Retina (tissue), 1 donor: ENCODE data around the gene ELFN2.

Experiments
- DNase-seq: peaks from one replicate; pipeline ENCODE4 v3.0.0-alpha.2; 2016

The ELFN2 gene

DNA sequence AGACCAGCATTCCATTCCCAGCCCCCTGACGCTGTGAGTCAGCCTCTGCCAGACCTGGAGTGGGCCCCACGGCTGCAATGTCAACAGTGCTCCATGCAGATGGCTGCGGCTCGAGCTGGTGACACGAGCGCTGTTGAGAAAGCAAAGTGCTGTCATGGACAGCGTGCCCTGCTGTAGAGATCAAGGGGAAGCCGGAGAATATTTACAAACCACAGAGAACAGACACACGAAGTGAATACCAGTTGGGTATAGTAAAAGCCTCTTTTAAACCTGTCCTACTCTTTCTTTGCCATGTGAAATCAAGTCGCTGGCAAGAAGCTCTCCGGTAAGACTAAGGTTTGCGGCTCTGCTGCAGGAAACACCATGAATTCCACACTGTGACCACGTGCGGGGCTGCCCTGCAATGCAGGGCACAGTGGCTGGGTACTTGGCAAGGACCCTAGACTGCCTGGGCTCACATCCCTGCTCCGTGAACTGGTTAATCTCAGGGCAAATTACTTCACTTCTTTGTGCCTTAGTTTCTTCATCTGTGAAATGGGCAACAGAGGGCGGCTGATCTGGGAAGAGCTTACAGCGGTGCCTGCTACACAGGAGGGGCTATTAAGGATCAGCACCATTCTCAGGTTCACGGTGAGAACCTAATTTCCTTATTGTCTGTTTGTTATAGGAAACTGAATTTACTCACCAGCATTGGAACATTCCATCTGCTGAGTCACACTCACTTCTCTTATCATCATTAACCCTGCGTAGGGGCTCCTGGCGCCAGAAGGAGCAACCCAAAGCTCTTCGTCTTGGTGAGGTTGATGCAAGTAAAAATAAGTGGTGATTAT, 27.8 kb upstream of the ELFN2 start:
- DNase-seq, result no peak

DNA sequence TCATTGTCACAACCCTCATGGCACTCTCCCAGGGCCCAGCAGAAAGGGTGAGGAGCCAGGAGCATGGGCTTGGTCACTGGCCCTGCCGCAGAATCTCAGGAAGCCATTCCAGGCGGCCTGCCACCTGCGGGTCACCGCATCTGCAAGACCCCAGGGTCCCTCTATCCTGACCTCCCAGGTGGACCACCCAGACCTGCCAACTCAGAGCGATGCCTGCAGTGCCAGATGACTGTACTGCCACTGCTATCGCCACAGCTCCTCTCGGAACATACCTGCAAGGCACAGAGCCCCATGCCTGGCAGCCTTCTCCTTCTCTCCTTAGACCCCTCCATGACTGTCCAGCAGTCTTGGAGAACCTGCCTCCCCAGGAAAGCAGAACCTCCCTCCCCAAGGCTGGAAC, 26.4 kb upstream of the ELFN2 start:
- no peak for DNase-seq

DNA sequence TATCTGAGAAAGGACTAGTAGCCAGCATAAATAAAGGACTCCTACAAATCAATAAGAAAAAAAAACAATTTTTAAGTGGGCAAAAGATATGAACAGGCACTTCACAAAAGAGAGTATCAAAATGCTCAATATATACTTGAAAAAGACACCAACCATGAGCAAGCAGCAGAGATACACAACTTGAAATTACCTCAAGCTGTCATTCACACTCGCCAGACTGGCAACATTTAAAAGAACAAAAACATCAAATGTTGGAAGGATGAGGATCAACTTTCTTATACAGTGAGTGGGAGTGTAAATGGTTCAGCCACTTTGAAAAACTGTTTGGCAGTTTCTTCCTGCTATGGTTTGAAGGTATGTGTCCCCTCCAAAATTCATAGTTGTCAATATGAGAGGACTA, 23.9 kb upstream of the ELFN2 start:
- no peak for DNase-seq

DNA sequence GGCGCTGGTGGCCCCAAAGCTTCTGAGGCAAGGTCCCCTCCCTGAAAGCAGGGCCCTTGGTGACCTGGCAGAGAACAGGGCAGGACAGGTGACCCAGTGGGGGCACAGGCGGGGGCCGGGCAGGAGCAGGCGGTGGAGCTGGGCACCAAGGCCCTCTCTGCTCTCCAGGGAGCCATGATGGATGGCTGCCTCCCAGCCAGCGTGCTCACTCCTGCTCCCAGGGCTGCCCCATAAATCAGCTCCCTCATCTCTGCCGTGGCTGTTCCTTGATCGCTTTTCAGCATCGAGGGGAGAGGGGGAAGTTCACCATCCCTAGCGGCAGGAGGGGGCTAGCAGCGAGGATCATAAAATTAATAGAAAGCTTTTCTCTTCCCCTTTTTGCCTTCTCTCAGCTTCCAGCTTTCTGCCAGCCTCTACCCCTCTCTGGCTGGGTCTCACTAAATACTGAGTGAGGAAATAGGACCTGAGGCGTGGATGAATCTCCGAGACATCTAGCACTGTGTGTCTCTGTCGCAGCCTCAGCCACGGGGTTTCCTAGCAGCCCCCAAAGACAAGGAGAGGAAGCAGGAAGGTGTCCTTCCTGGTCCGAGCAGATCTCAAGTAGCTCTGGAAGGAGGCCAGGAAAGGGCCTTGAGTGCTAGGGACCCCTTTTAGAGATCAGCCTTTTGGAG, 22.2 kb upstream of the ELFN2 start:
- DNase-seq, result no peak

DNA sequence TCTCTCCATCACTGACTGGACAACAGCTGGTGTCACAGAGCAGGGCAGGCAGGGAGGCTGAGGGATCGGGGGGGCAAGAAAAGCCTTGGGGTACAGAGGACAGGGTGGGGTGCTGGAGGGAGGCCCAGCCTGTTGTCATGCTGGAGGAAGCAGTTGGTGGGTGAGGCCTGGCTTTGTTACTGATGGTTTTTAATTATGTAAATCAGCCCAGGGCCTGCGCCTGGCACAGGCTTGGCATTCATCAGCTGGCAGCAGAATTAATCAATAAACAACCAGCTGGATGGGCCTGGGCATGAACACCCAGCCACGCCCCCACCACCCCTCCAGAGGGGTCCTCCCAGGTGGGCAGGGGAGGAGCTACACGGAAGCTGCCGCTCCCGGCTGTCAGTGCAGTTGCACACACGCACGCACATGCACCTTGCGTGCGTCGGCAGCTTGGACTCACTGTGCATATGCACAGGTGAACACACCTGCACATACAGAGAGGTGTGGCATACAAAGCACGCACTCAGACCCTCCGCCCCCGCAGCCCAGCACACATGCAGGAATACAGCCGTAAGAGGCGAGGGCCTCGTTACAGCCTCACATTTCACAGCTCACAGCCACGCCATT, 21.3 kb upstream of the ELFN2 start:
- DNase-seq, result no peak

DNA sequence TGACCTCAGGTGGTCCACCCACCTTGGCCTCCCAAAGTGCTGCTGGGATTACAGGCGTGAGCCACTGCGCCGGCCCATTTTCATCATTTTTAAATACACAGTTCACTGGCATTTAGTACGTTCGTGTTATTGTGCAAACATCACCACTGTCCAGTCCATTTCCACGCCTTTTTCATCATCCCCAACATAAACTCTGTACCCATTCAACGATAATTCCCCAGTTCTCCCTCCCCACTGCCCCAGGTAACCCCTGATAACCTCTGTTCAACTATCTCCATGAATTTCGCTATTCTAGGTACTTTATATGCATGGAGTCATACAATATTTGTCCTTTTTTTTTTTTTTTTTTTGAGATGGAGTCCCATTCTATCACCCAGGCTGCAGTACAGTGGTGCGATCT, 18.2 kb upstream of the ELFN2 start:
- DNase-seq, result no peak

DNA sequence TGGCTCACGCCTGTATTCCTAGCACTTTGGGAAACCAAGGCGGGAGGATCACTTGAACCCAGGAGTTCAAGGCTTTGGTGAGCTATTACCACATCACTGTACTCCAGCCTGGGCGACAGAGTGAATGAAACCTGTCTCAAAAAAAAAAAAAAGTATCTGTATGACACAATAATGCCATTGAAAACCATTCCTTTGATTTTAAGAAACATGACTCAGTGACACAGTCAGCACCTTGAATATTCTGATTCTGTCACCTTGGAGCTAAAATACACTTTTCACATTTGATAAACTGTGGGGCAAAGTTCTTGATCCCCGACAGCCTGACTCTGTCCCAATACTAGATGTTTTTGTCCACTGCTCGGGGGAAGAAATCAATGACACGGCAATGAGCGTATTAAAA, 16.7 kb upstream of the ELFN2 start:
- DNase-seq, result no peak

DNA sequence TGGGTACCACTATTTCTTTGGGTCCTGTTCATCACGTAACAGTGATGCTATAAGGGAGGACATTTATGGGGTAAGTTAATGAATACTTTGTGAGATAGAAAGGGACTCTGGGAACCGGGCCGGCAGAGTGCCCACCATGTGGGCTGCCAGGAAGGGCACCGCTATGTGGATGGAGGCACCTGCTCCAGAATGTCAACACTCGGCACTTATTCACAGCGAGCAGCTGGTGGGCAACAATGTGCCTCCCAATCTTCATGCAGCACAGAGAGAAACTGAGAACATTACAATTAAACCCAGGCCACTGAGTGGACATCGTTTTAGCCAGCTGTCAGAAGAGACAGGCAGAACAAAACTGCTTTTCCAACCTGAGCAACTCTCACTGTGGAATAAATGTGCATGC, 15.8 kb upstream of the ELFN2 start:
- DNase-seq, result no peak

DNA sequence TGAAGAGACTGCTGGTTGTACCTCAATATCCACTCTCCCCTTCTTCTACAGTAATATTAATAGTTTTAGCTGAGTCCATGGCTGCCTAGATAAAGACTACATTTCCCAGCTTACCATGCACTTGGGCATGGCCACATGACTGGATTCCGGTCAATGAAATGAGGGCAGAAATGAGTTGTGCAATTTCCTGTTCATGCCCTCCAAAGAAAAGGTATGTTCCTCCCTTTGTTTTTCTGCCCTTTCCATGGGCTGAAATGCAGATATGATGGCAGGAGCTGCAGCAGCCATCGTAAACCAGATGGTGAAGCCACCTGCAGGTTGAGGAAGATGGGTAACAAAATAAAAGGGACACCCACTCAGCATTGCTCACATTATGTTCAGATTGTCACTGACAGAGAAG, 15.3 kb upstream of the ELFN2 start:
- DNase-seq, result peak; percentile 27

DNA sequence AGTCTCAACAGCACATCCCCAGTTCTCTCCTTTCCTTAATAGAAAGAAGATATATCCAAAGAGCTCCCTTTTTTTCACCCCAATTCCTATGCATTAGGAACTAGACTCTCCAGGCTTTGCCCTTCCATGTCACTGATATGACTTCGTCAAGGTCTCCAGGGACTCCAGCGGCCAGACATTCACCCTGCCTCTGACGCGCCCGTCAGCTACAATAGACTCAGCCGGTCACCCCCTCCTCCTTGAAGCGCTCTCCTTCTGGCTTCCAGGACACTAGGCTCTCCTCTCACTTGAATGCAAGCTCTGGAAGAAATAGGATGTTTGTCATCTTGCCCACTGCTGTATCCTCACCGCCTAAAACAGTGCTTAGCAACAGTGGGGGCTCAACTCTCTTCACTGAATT, 14.9 kb upstream of the ELFN2 start:
- DNase-seq, result peak; percentile 43

DNA sequence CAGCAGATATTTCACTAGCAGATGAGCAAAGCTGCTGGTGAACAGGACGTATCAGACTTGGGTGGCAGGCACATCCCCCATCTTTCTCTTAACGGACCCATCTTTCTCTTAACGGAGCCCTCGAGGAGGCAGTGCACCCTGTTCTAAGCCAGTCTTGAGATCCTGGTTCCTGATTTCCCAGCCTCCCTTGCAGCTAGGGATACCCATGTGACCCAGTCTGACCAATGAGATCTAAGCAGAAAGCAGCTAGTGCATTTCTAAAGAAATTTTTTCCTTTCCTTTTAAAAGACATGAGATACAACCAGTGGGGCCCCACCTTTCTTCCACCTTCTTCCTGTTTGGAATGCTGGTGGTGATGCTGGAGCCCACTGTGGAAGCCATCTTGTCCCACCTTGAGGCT, 13.6 kb upstream of the ELFN2 start:
- no peak for DNase-seq

DNA sequence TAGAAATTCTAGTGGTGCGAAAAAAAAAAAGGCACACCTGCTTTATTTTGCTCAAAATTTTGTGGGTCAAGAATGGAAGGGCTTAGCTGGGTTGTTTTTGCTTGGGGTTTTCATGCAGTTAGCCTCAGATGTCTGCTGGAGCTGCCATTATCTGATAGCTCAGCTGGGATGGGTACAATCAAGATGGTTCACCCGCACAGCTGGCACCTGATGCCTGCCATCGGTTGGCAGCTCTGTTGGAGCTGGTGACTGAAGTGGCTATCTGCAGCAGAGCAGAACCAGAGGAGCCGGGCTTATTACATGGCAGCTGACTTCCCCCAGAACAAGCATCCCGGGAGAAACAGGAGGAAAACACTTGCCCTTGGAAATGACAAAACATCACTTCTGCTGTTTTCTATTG, 12.1 kb upstream of the ELFN2 start:
- no peak for DNase-seq

DNA sequence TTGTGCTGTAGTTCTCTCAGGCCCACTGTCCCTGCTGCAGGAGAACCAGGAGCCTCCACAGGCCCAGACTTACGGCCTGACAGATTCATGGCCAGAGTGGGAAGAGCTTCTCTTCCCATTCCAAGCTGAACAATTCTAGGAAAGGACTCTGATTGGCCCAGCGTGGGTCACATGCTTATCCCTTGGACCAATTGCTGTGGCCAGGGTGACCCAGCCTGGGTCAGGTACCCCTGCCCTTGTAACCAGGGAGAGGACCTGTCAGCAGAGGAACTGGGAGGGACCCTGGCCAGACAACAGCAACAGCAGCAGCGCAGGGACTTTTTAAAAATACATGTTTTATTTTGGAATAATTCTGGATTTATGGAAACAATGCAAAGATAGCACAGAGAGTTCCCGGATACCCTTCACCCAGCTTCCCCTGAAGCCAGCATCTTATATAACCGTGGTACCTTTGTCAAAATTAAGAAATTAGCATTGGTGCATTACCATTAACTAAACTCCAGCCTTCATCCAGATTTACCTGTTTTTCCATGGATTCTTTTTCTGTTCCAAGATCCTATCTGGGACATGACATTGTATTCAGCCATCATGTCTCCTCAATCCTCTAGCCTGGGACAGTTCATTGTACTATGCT, 8.8 kb upstream of the ELFN2 start:
- DNase-seq, result no peak

DNA sequence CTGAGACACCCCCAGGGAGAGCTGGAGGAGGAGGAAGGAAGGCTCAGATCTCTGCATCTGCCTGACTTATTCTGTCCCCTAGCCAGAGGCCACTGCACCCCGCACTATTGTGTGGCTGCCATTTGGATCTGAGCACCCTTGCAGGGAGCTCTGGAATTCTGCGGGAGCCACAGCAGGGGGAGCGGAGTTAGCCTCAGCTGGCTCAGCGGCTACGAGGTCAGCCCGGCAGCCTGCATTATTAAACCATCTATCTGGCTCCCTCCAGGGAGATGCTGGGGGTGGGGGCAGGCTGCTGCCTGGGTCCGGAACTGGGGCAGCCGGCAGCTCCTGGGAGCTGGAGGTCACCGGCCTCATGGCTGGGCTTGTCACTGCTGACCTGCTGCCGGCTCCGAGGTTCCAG, 6.5 kb upstream of the ELFN2 start:
- DNase-seq, result peak; percentile 79

DNA sequence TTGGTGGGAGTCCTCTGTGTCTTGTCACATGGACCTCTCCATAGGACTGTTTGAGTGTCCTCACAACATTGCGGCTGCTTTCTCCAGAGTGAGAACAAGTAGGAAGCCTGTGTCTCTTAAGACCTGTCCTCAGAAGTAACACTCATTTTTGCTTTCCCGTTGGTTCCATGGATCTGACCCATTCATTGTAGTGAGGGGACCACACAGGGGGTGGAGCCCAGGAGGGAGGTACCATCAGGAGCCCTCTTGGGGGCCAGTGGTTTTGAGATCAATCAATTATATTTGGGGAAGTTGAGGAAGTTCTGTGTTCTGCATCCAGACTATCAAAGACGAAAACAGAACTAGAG, 5.4 kb upstream of the ELFN2 start:
- no peak for DNase-seq

DNA sequence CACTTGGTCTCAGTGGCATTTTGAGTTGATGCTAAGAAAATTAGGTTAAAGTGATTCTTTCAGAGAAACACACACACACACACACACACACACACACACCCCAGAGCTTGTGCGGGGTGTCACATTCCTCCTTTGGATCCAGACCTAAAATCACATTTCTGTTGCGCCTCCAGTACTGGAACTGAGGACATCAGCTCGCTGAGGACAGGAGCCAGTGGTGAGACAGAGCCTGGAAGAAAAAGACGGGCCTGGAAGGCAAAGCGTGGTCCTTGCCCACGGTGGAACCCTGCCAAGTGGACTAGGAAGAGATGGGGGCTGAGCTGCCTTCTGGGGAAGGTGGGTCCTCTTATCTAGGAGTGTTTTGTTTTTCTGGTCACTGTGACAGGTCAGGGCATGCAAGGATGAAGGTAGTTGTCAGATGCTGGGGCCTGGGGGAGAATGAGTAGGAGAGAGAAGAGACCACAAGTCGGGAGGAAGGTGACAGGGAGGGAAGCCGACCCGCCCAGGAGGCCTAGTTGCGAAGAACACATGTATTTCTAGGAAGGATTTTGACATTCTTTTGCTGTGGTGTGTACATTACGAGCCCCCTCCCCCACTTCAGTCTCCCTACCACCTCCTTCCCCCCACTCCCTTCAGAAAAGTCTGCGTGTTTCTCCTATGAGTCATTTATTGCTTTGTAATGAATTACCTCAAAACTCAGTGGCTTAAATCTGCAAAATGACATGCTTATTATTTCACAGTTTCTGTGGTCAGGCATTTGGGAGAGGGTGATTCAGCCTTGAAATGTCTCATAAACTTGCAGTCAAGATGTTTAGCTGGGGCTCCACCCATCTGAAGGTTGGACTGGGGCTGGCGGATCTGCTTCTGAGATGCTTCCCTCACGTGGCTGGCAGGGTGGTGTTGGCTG, 4.8 kb upstream of the ELFN2 start:
- no peak for DNase-seq

DNA sequence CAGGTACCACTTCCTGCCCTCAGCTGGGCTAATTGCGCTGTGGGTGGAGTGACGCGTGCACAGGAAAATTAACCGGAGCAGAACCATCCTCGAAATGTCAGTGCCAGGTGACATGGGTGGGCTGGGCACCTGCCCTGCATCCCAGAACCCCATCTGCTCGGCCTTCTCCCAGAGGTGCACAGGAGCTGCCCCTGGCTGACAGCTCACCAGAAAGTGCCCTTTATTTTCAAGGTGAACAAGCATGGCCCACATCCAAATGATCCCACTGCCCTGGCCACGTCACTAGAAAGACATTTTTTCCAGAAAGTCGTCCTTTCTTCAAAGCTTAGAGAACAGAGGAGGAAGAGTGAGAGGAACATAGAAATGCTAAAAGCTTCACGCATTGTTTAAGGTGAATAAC, 4.1 kb upstream of the ELFN2 start:
- no peak for DNase-seq

DNA sequence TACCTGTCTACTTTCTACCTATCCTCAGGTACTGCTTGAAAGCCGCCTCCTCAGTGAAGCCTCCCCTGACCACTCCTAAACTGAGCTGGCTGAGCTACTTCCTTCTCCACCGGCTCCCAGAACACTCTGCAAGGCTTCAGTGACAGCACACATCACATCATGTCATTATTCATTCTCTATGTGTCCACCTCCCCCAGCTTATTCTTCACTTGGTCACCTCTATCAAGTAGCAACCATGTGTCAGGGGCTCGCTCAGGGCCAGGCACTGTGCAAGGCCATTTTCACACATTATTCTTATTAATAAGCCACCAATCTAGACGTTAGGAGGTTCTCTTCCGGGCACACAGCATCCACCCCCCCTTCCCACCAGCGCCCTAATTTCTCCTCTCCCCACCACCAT, 3.7 kb upstream of the ELFN2 start:
- no peak for DNase-seq

DNA sequence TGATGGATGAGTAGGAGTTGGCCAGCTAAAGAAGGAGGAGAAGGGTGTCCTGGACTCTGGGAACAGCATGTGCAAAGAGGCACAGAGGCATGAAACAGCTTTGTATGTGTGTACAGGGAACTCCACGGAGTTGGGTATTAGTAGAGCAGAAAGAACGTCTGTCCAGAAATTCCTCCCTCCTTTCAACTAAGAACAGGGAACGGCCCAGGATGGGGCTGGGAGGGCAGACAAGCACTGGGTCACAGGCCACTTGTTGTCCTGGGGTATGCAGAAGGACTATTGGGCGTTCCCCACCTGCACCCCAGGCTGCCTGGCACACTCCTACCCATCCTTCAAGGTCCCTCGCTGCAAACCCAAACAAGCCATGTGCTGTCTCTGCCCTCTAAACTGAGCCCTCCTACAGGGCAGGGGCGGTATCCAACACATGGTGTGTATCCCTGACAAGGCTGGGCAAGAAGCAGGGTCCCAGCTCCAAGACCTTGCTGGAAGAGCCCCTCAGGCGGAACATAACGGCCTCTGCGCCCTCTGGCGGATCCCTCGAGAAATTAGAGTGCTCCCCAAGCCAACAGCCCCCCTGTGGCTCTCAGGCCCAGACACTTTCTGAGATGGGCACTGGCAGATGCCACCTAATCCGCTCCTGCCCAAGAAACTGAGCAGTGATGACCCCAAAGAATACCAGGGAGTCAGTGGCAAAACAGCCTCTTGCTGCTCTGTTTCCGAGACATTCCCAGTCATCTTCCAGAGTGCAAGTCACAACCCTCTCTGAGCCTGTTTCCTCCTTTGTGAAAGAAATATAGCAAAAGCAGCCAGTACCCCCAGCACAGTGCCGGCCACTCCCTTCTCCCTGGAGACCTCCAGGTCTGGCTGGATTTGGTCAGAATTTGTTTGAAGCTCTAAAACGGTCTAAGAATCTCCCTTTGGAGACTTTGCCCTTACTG, 1.6 kb upstream of the ELFN2 start:
- DNase-seq, result peak; percentile 80

DNA sequence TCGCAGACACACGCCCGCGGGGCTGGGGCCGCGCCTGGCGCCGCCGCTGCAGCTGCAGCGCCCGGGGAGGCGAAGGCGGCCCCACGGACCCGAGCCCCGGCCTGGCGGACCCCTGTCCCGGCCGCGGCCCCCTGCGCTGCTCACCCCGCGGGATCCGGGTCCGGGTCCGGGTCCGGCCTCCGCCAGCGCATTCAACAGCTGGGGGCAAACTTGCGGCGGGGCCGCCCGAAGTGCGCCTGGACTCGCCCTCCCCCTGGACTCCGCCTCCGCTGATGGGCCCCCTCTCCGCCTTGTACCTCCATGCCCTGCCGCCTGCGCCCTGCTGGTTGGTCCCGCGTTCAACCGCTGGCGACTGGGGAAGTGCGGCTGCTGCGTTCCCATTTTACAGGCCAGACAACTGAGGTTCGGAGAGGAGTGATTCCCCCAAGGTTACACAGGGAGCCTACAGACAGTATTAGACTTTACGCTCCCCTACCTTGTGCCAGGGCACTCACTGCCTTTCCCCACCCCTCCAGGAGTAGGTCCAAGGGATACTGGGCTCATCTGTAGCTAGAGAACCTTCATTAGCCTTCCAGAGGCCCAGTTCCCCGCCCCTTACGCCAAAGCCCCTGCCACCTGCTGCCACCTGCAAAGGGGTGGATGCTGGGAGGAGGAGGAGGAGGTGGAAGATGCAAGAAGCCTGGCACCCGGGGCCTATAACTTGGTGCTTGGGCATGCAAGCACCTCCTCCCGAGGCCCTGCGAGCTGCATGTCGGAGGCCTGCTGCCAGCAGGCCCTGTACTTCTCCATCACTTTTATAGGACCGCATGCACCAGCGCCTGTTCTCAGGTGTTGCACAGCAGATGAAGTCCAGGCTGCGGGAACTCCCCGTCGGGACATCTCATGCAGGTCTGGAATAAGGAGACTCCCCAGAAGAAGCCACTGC, 694 bp upstream of the ELFN2 start:
- DNase-seq, result no peak
